Type B pancreatic cell (in vitro differentiated cells): ENCODE measurements around the gene SPDYE4. TPM values are rescaled to one million over a fixed set of nuclear protein-coding genes. Genes with fewer than 3 reads are reported as not detected.

Source experiments
- DNase-seq: peaks from one replicate; pipeline ENCODE4 v3.0.0; 2021; ENCODE audit warnings: mixed read lengths; ENCODE audit not compliant: unreplicated experiment; ENCODE audit errors: extremely low spot score
- H3K27ac Mint-ChIP-seq: 2 replicates; pipeline ENCODE4 v1.8.0; 2021; ENCODE audit warnings: mild to moderate bottlenecking, mixed read lengths
- H3K27me3 Mint-ChIP-seq: 2 replicates; pipeline ENCODE4 v1.8.0; 2021; ENCODE audit warnings: mixed read lengths
- H3K36me3 Mint-ChIP-seq: 2 replicates; pipeline ENCODE4 v1.8.0; 2021; ENCODE audit warnings: mixed read lengths
- H3K4me1 Mint-ChIP-seq: one replicate; pipeline ENCODE4 v1.8.0; 2021; ENCODE audit warnings: mixed read lengths; ENCODE audit not compliant: unreplicated experiment
- H3K4me3 Mint-ChIP-seq: 2 replicates; pipeline ENCODE4 v1.8.0; 2021; ENCODE audit warnings: mild to moderate bottlenecking, mixed read lengths
- H3K9me3 Mint-ChIP-seq: 2 replicates; pipeline ENCODE4 v1.8.0; 2021; ENCODE audit warnings: mixed read lengths
- CTCF ChIP-seq: fragments of 200-600 bp; sonication (generic); conservative IDR thresholded peaks from 2 replicates; pipeline ENCODE4 v1.5.0; 2021; ENCODE audit warnings: antibody characterized with exemption, mild to moderate bottlenecking
- total RNA-seq: library from RNA; stranded (reverse); gene quantifications from 2 replicates; pipeline ENCODE4 v1.2.1, GENCODE V29; 2021; ENCODE audit warnings: low replicate concordance

The SPDYE4 gene
- total RNA-seq, 1 donor from 2014 or later = not detected

DNA sequence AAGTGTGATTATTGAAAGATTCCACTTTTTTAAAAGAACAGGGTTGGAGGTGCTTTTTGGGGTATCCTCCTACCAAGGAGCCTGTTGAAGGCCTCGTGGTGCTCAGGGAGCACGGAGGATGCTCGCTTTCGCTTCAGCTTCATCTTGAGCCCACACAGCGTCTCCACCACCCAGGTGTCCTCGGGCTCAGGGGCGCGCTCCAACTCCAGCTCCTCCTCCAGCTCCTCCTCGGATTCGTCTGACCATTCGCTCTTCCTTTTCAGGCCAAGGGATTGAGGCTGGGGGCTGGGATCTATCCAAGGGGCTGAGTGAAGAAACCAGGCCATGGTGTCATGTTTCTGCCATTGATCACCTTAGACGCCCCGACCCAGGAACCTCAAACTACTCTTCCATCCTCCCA, 1.2 kb downstream of the SPDYE4 start:
- H3K36me3 Mint-ChIP-seq = no peaks in the 10 kb centered on the region
- no peak overlapping the region for H3K4me3 Mint-ChIP-seq
- no peak overlapping the region for H3K27ac Mint-ChIP-seq
- peaks cover 22% of the 10 kb centered on the region for H3K27me3 Mint-ChIP-seq
- DNase-seq = no peak
- H3K4me1 Mint-ChIP-seq = no peaks in the 10 kb centered on the region
- no peak for TF ChIP-seq CTCF
- no peaks in the 10 kb centered on the region for H3K9me3 Mint-ChIP-seq

GRCh38 chr17:8755590-8756255, 2.6 kb downstream of the SPDYE4 start:
- no peaks in the 10 kb centered on the region for H3K36me3 Mint-ChIP-seq
- no peaks in the 10 kb centered on the region for H3K4me1 Mint-ChIP-seq
- H3K4me3 Mint-ChIP-seq = no peak overlapping the region
- H3K9me3 Mint-ChIP-seq = no peaks in the 10 kb centered on the region
- TF ChIP-seq CTCF = no peak
- H3K27me3 Mint-ChIP-seq = peaks cover 17% of the 10 kb centered on the region
- H3K27ac Mint-ChIP-seq = no peak overlapping the region
- no peak for DNase-seq

GRCh38 chr17:8754890-8755289, 3.5 kb downstream of the SPDYE4 start:
- no peak for TF ChIP-seq CTCF
- no peaks in the 10 kb centered on the region for H3K4me1 Mint-ChIP-seq
- H3K36me3 Mint-ChIP-seq = no peaks in the 10 kb centered on the region
- peaks cover 17% of the 10 kb centered on the region for H3K27me3 Mint-ChIP-seq
- DNase-seq = no peak
- H3K9me3 Mint-ChIP-seq = no peaks in the 10 kb centered on the region
- no peak overlapping the region for H3K4me3 Mint-ChIP-seq
- H3K27ac Mint-ChIP-seq = no peak overlapping the region

DNA sequence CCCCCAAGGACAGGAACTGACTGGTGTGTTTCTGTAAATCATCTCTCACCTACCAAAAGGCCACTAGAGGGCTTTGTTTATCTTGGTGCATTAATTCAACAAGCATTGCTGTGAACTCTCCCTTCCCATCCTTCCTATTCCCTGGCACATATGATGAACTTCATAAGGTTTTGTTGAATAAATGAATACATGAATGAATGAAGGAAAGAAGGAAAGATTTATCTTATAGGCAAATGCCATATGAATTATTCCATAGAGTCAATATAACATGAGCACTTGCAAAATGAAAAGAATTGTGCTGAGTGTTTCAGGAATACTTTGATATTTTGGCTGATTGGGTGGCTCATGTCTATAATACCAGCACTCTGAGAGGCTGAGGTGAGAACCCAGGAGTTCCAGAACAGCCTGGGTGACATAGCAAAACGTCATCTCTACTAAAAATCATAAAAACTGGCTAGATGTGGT, 4.3 kb downstream of the SPDYE4 start:
- Mint-ChIP-seq H3K27me3 (peaks cover 21% of the 10 kb centered on the region), H3K9me3 (no peaks in the 10 kb centered on the region), H3K27ac (no peak overlapping the region), H3K4me1 (no peaks in the 10 kb centered on the region), H3K36me3 (no peaks in the 10 kb centered on the region), H3K4me3 (no peak overlapping the region)
- no peak for DNase-seq
- TF ChIP-seq CTCF = peak; percentile 67

- DNase-seq = no peak
- H3K27ac Mint-ChIP-seq = no peak overlapping the region
- no peaks in the 10 kb centered on the region for H3K36me3 Mint-ChIP-seq
- H3K9me3 Mint-ChIP-seq = no peaks in the 10 kb centered on the region
- peaks cover 25% of the 10 kb centered on the region for H3K27me3 Mint-ChIP-seq
- no peak overlapping the region for H3K4me3 Mint-ChIP-seq
- no peaks in the 10 kb centered on the region for H3K4me1 Mint-ChIP-seq
- TF ChIP-seq CTCF = no peak
These were observed 5.0 kb downstream of the SPDYE4 start for GRCh38 chr17:8753136-8753975.
